RWPE1 (cell line): ENCODE measurements around the gene GDE1.

Source experiments
- CTCF ChIA-PET: fragments of 350-600 bp; sonication (Branson Sonifier 250); formaldehyde crosslinking; extraction: SDS; loops from one replicate; lab custom pipeline; 2021; lab: Yijun Ruan, JAX
- POLR2A ChIA-PET: fragments of 400-600 bp; formaldehyde crosslinking; extraction: SDS; loops from one replicate; lab custom pipeline; 2020; ENCODE audit warnings: antibody characterized with exemption; ENCODE audit not compliant: low non-redundant PET; lab: Yijun Ruan, JAX
- DNase-seq: peaks from one replicate; pipeline ENCODE4 v3.0.0; 2012; ENCODE audit warnings: low spot score
- H3K27ac ChIP-seq: fragments of 450-650 bp; 2 replicates; pipeline ENCODE4 v1.5.1; 2017
- TF ChIP-seq, protein P1 (sequence below): fragments of 450-650 bp; conservative IDR thresholded peaks from 2 replicates; pipeline ENCODE4 v1.5.1; 2017; ENCODE audit warnings: low read depth, mild to moderate bottlenecking

Gene GDE1

DNA sequence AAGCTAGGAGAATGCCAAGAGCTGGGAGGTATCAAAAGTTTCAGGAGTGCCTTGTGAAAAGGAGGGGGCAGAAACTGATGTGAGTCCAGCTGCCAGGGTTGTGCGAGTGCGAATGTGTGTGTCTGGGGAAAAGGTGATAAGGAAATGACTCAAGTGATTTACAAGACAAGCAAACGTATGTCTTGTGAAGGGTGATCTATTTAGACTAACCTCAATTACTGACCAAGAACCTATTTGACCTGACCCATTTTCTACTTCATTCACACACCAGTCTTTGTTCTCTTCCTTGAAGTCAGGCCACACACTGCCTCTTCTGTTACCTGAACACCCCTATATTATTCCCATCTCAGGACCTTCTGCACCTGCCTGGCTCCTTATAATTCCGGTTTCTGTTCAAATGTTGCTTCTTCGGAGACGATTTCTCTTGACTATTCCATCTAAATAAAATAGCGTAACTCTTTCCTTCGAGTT lies 1.0 kb downstream of the GDE1 start:
- ChIA-PET CTCF (interaction anchor here (2.5 kb wide), 1 partner anchor 18 kb away, joined by 11 read pairs; no protein-coding TSS in a partner anchor), POLR2A (no interaction called here)
- TF ChIP-seq, protein P1, sequence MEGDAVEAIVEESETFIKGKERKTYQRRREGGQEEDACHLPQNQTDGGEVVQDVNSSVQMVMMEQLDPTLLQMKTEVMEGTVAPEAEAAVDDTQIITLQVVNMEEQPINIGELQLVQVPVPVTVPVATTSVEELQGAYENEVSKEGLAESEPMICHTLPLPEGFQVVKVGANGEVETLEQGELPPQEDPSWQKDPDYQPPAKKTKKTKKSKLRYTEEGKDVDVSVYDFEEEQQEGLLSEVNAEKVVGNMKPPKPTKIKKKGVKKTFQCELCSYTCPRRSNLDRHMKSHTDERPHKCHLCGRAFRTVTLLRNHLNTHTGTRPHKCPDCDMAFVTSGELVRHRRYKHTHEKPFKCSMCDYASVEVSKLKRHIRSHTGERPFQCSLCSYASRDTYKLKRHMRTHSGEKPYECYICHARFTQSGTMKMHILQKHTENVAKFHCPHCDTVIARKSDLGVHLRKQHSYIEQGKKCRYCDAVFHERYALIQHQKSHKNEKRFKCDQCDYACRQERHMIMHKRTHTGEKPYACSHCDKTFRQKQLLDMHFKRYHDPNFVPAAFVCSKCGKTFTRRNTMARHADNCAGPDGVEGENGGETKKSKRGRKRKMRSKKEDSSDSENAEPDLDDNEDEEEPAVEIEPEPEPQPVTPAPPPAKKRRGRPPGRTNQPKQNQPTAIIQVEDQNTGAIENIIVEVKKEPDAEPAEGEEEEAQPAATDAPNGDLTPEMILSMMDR, result no peak
- H3K27ac ChIP-seq, result peak overlapping the region; percentile 66
- no peak for DNase-seq

DNA sequence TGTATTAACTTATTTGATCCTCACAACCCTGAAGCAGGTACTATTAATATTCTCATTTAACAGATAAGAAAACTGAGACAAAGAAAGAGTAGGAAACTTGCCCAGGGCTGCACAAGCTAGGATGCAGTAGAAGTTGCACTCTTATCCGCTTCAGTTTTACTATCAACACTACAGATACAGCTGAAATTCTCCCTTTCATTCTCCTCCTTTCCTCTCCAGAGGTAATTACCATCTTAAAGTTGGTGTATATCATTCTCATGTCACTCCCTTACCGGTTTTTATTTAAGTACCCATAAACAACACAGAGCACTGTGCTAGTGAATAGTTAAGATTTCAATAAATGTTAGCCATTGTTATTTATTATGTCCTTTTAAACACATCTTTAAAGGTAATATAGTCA lies 3.5 kb downstream of the GDE1 start:
- DNase-seq, result no peak
- CTCF ChIA-PET, result interaction anchor here (2.5 kb wide), 1 partner anchor 16 kb away, joined by 11 read pairs; no protein-coding TSS in a partner anchor
- POLR2A ChIA-PET, result no interaction called here
- TF ChIP-seq, protein P1, result no peak
- H3K27ac ChIP-seq, result no peak overlapping the region

DNA sequence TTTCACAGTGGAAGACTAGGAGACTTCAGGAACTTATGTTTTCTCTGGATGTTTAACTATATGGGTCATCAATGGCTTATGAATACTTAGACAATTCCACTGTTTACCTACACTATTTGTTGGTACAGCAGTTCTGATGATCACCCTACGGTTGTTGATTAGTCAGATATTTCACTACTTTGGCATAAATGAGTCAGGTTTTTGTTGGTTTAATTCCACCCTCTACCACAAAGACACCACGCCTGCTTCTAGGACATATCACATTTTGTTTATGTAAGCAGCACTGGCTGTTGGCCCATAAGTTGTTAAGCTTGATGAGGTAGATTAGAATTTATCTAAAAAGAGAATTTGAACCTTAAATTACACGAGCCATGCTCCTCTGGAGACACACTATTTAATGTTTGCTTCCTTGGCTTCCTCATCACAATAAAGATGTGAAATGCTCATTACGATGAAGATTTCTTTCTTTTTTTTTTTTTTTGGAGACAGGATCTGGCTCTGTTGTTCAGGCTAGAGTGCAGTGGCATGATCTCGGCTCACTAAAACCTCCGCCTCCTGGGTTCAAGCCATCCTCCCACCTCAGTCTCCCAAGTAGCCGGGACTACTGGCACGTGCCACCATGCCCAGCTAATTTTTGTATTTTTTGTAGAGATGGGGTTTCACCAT lies 4.3 kb downstream of the GDE1 start:
- peak; percentile 73 for DNase-seq
- no peak overlapping the region; the same call in 1 of the 2 replicates for H3K27ac ChIP-seq
- CTCF ChIA-PET, result interaction anchor here (0.6 to 0.7 kb wide), 2 partner anchors 38 to 379 kb away, joined by 3 read pairs; partner anchors contain the start of gene VPS35L
- POLR2A ChIA-PET, result no interaction called here
- TF ChIP-seq, protein P1, result no peak

DNA sequence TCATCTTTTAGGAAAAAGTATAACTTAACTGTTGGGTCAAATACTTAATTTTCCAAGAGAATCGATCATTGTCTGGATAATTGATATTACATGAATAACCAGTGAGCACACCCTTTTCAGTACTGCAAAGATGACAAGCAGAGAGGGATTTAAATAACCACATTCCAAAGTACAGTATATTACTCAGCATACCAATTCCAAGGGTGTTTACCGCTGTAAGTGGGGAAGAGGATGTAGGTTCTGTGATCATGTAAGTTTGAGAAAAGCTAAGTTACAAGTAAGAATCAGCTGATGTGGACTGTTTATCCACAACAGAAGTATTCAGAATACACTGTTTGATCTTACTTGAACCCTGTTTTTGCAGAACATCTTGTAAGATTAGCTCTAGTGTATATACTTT lies 6.1 kb downstream of the GDE1 start:
- POLR2A ChIA-PET, result no interaction called here
- CTCF ChIA-PET, result no interaction called here
- TF ChIP-seq, protein P1, result no peak
- H3K27ac ChIP-seq, result no peak overlapping the region
- DNase-seq, result no peak

DNA sequence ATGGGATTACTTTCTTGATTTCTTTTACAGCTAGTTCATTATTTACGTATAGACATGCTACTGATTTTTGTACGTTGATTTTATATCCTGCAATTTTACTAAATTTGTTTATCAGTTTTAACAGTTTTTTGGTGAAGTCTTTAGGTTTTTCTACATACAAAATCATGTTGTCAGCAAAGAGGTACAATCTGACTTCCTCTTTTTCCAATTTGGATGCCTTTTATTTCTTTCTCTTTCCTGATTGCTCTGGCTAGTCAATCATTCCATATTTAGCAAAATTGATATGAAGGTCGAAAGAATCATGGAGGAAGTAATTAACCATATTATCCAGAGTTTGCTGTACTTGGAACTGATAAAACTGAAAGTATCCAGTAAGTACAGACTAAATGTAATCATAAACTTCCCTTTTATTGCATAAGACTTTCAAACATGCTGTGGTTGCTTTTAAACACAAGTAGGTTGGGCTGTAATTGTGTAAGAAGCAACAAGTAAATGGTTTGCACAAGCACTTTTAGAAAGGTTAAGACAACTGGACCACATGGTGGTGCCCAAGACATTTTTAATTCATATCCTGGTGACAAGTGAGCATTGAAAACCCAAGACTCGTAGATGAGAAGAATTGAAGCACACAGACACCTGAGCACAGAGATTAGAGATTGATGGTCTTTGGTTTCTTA lies 8.4 kb downstream of the GDE1 start:
- no peak overlapping the region for H3K27ac ChIP-seq
- TF ChIP-seq, protein P1, result no peak
- DNase-seq, result no peak
- ChIA-PET POLR2A (no interaction called here), CTCF (interaction anchor here (0.6 to 0.8 kb wide), 2 partner anchors 377 to 1289 kb away, joined by 3 to 4 read pairs; no protein-coding TSS in a partner anchor)

DNA sequence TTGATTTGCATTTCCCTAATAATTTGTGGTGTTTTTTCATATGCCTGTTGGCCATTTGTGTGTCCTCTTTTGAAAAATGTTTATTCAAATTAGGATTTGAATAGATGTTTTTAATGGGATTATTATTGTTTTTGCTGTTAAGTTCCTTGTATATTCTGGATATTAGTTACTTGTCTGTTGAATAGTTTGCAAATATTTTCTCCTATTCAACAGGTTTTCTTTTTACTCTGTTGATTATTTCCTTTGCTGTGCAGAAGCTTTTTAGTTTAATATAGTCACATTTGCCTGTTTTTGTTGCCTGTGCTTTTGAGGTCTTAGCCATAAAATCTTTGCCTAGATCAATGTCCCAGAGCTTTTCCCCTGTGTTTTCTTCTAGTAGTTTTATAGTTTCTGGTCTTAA lies 9.6 kb downstream of the GDE1 start:
- DNase-seq, result no peak
- TF ChIP-seq, protein P1, result no peak
- ChIA-PET POLR2A (no interaction called here), CTCF (no interaction called here)
- H3K27ac ChIP-seq, result no peak overlapping the region
